Calu3 (cell line): Measurements from ENCODE around the gene P2RX2. TPM values are rescaled to one million over a fixed set of nuclear protein-coding genes. Genes with fewer than 3 reads are reported as not detected.

ENCODE experiments used
- BruUV-seq: library from RNA; stranded (reverse); fragments of 400-500 nt; replicated peaks from 2 replicates; lab custom pipeline; 2021; lab: Mats Ljungman, UMichigan
- CTCF ChIA-PET: fragments of 300-600 bp; sonication (Branson Sonifier 250); formaldehyde crosslinking; loops from one replicate; lab custom pipeline; 2022; ENCODE audit warnings: antibody characterized with exemption; lab: Charles Lee
- DNase-seq: peaks from one replicate; pipeline ENCODE4 v3.0.0; 2022
- H3K27ac Mint-ChIP-seq: one replicate; pipeline ENCODE4 v1.8.0; 2022; ENCODE audit warnings: mixed read lengths; ENCODE audit not compliant: unreplicated experiment
- H3K27me3 Mint-ChIP-seq: one replicate; pipeline ENCODE4 v1.8.0; 2022; ENCODE audit warnings: mixed read lengths; ENCODE audit not compliant: unreplicated experiment
- H3K36me3 Mint-ChIP-seq: one replicate; pipeline ENCODE4 v1.8.0; 2022; ENCODE audit warnings: mild to moderate bottlenecking, moderate library complexity, mixed read lengths; ENCODE audit not compliant: insufficient read depth, unreplicated experiment
- H3K4me1 Mint-ChIP-seq: one replicate; pipeline ENCODE4 v1.8.0; 2022; ENCODE audit warnings: mild to moderate bottlenecking, low read depth, mixed read lengths; ENCODE audit not compliant: unreplicated experiment
- H3K4me3 Mint-ChIP-seq: one replicate; pipeline ENCODE4 v1.8.0; 2022; ENCODE audit warnings: mild to moderate bottlenecking, low read depth, moderate library complexity, mixed read lengths; ENCODE audit not compliant: unreplicated experiment
- H3K9me3 Mint-ChIP-seq: one replicate; pipeline ENCODE4 v1.8.0; 2022; ENCODE audit warnings: low read depth, mixed read lengths; ENCODE audit not compliant: unreplicated experiment
- intact Hi-C: fragments of 100-400 bp; cut with micrococcal nuclease; formaldehyde crosslinking; loops from one replicate; pipeline ENCODE4 v1.10.0; 2022; ENCODE audit not compliant: unreplicated experiment
- total RNA-seq: library from RNA; stranded (reverse); gene quantifications from 2 replicates; pipeline ENCODE4 v1.2.3, GENCODE V29; 2022
- TF ChIP-seq, protein P1 (sequence below): fragments of 200-600 bp; IDR thresholded peaks from one replicate; pipeline ENCODE4 v1.8.0; 2022; ENCODE audit warnings: antibody characterized with exemption; ENCODE audit not compliant: unreplicated experiment

Gene P2RX2
- total RNA-seq, 1 experiment from 2014 or later = not detected

DNA sequence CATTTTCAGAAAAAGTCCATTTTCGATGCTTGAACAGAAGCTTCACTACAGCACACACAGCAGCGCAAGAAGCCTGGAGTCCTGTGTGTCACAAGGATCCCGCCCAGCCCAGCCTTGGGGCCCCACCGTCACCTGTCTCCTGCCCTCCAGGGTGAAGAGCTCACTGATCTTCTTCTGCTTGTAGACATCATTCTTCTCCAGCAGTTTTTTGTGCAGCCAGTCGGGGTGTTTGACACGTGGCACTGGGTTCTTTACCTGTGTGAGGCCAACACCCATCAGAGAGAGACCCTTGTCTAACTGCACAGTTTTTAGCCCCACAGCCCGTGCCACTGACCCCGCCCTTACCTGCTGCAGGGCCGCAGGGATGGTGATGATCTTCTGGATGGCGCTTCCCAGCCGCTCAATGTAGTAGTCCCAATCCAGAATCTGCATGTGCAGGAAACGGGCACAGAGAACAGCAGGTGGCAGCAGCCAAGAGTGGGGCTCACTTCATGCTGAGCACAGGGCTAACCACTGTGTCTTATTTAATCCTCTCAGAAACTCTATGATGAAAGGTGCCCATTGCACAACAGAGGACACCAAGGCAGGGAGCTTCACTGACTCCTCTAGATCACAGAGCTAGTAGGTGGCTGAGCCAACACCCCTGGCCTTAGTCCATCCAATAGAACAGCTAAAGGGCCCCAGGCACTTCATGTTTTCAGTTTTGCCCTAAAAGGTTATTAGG, 38.6 kb downstream of the P2RX2 start:
- Mint-ChIP-seq H3K4me1 (no peaks in the 10 kb centered on the region), H3K4me3 (no peak overlapping the region), H3K27ac (no peak overlapping the region), H3K36me3 (peaks cover 38% of the 10 kb centered on the region), H3K27me3 (no peaks in the 10 kb centered on the region), H3K9me3 (no peaks in the 10 kb centered on the region)
- TF ChIP-seq, protein P1, sequence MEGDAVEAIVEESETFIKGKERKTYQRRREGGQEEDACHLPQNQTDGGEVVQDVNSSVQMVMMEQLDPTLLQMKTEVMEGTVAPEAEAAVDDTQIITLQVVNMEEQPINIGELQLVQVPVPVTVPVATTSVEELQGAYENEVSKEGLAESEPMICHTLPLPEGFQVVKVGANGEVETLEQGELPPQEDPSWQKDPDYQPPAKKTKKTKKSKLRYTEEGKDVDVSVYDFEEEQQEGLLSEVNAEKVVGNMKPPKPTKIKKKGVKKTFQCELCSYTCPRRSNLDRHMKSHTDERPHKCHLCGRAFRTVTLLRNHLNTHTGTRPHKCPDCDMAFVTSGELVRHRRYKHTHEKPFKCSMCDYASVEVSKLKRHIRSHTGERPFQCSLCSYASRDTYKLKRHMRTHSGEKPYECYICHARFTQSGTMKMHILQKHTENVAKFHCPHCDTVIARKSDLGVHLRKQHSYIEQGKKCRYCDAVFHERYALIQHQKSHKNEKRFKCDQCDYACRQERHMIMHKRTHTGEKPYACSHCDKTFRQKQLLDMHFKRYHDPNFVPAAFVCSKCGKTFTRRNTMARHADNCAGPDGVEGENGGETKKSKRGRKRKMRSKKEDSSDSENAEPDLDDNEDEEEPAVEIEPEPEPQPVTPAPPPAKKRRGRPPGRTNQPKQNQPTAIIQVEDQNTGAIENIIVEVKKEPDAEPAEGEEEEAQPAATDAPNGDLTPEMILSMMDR = no peak
- intact Hi-C loops = no loop called here
- no TSS peak for BruUV-seq
- DNase-seq = no peak
- CTCF ChIA-PET = no interaction called here

DNA sequence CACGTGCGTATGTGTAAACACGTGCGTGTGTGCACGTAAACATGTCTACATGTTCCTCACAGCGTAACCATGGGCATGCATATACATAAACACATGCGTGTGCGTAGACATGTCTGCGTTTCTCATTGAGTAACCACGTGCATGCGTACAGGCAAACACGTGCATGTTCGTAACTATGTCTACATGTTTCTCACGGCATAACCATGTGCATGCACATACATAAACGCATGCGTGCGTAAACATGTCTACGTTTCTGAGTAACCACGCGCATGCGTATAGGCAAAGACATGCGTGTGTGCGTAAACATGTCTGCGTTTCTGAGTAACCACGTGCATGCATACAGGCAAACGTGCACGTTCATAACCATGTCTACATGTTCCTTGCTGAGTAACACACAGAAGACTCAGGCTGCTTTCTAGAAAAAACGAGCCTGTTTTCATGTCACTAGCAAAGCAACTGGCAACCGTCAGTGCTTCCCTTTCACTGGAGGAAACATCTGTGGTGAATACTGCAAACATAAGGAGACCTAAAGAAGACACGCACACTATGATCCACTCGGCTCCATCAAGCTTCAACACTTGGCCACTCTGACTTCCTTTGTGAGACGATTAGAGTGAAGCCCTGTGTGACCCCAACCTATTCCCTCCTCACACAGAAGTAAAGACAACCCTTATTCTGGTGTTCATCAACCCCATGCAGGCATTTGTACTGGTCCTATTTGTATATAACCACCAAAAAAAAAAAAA, 39.7 kb downstream of the P2RX2 start:
- Mint-ChIP-seq H3K27ac (no peak overlapping the region), H3K4me1 (no peaks in the 10 kb centered on the region), H3K27me3 (no peaks in the 10 kb centered on the region), H3K4me3 (no peak overlapping the region), H3K36me3 (peaks cover 36% of the 10 kb centered on the region), H3K9me3 (no peaks in the 10 kb centered on the region)
- TF ChIP-seq, protein P1 = no peak
- CTCF ChIA-PET = no interaction called here
- intact Hi-C loops = no loop called here
- DNase-seq = no peak
- BruUV-seq = no TSS peak

DNA sequence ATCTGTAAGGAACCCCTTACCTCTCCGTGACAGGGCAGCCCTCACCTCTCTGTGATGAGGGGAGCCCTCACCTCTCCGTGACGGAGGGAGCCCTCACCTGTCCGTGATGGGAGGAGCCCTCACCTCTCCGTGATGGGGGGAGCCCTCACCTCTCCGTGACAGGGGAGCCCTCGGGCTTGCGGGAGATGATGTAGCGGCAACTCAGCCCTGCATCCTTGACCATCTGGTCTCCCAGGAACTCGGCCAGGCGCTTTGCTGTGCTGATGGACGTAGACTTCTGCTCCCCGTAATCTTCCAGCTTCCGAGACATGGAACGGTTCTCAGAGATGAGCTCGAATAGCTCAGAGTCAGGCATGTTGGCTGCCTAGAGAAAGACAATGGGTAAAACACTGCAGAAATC, 40.6 kb downstream of the P2RX2 start:
- TF ChIP-seq, protein P1 = no peak
- no TSS peak for BruUV-seq
- CTCF ChIA-PET = no interaction called here
- intact Hi-C loops = no loop called here
- no peaks in the 10 kb centered on the region for H3K9me3 Mint-ChIP-seq
- DNase-seq = no peak
- peaks cover 36% of the 10 kb centered on the region for H3K36me3 Mint-ChIP-seq
- H3K27ac Mint-ChIP-seq = no peak overlapping the region
- H3K4me3 Mint-ChIP-seq = no peak overlapping the region
- no peaks in the 10 kb centered on the region for H3K4me1 Mint-ChIP-seq
- H3K27me3 Mint-ChIP-seq = no peaks in the 10 kb centered on the region

DNA sequence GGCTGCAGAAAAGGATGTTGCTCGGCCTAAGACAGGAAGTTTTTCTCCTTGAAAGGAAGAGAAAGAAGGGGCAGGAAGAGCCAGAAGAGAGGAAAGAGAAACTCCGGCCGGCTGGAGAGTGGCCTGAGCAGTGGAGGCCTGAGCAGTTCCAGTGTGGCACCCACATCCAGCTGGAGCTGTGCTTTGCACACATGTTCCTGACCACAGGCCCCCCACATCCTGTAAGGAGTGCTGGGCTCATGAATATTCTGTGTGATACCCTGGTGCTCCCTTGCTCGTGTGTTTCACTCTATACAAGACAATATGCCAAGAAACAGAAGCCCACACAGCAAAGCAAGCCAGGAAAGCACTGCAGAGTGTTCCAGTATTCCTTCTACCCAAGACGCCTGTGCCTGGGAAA, 41.5 kb downstream of the P2RX2 start:
- Mint-ChIP-seq H3K4me3 (no peak overlapping the region), H3K9me3 (no peaks in the 10 kb centered on the region), H3K36me3 (peaks cover 32% of the 10 kb centered on the region), H3K4me1 (no peaks in the 10 kb centered on the region), H3K27ac (no peak overlapping the region), H3K27me3 (no peaks in the 10 kb centered on the region)
- DNase-seq = no peak
- intact Hi-C loops = no loop called here
- CTCF ChIA-PET = no interaction called here
- no TSS peak for BruUV-seq
- TF ChIP-seq, protein P1 = no peak
